ENCODE results near the gene SGF29.
"Not testable (repeated sequence)": the region's sequence is repeated elsewhere in the genome, so short reads cannot be mapped to it uniquely, and the experiment has no call there.

The SGF29 gene

GRCh38 chr16:28566233-28566925 lies 12.7 kb downstream of the SGF29 start:
- not testable (repeated sequence) for H3K27me3 ChIP-seq (ENCODE audit: control insufficient read depth in 2 of 2, insufficient read depth in 2 of 2, low read length in 2 of 2); H3K36me3 ChIP-seq (ENCODE audit: control insufficient read depth in 2 of 2, insufficient read depth in 2 of 2, low read length in 2 of 2); H3K4me1 ChIP-seq (ENCODE audit: control insufficient read depth in 2 of 2, insufficient read depth in 2 of 2, low read length in 2 of 2); H3K4me3 ChIP-seq (ENCODE audit: low read length in 2 of 2); H3K27ac ChIP-seq (ENCODE audit: low read depth in 2 of 2, low read length in 2 of 2); H3K9ac ChIP-seq (ENCODE audit: low read depth in 1 of 2, low read length in 2 of 2); H3K9me3 ChIP-seq (ENCODE audit: control insufficient read depth in 2 of 2, low read length in 2 of 2)

DNA sequence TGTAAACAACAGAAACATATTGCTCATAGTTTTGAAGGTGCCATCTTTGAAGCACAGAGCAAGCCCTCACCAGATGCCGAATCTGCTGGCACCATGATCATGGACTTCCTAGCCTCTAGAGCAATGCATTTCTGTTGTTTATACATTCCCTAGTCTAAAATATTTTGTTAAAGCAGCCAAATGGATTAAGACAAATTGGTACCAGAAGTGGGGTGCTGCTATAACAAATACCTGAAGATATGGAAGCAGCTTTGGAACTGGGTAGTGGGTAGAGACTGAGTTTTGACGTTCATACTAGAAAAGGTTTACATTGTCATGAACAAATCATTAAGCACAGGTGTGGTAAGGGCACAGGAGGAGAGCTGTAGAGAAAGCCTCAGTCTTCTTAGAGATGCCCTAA lies 13.6 kb downstream of the SGF29 start:
- no peaks in the 10 kb centered on the region for H3K9me3 ChIP-seq (ENCODE audit: control insufficient read depth in 2 of 2, low read length in 2 of 2)
- H3K27me3 ChIP-seq (ENCODE audit: control insufficient read depth in 2 of 2, insufficient read depth in 2 of 2, low read length in 2 of 2): no peaks in the 10 kb centered on the region
- H3K4me1 ChIP-seq (ENCODE audit: control insufficient read depth in 2 of 2, insufficient read depth in 2 of 2, low read length in 2 of 2): no peaks in the 10 kb centered on the region
- no peak overlapping the region for H3K9ac ChIP-seq (ENCODE audit: low read depth in 1 of 2, low read length in 2 of 2)
- no peak overlapping the region for H3K27ac ChIP-seq (ENCODE audit: low read depth in 2 of 2, low read length in 2 of 2)
- H3K4me3 ChIP-seq (ENCODE audit: low read length in 2 of 2): no peak overlapping the region
- peaks cover 0 to 5% of the 10 kb centered on the region in 2 donors for H3K36me3 ChIP-seq (ENCODE audit: control insufficient read depth in 2 of 2, insufficient read depth in 2 of 2, low read length in 2 of 2)

DNA sequence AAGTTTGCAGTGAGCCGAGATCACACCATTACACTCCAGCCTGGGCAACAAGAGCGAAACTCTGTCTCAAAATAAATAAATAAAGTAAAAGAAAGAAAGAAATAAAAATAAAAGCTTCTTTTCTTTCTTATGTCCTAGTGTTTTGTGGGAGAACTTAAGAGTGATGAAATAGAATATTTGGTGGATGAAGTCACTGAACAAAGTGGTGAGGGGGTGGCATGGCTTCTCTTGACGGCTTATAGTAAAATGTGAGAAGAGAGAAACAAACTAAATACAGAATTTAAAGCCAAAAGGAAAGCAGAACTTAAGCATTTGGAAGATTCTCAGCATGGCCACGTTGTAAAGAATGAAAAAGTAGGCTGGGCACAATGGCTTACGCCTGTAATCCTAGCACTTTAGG lies 15.3 kb downstream of the SGF29 start:
- no peaks in the 10 kb centered on the region for H3K9me3 ChIP-seq (ENCODE audit: control insufficient read depth in 2 of 2, low read length in 2 of 2)
- H3K9ac ChIP-seq (ENCODE audit: low read depth in 1 of 2, low read length in 2 of 2): no peak overlapping the region
- H3K36me3 ChIP-seq (ENCODE audit: control insufficient read depth in 2 of 2, insufficient read depth in 2 of 2, low read length in 2 of 2): peaks cover 0 to 5% of the 10 kb centered on the region in 2 donors
- H3K27me3 ChIP-seq (ENCODE audit: control insufficient read depth in 2 of 2, insufficient read depth in 2 of 2, low read length in 2 of 2): no peaks in the 10 kb centered on the region
- H3K4me3 ChIP-seq (ENCODE audit: low read length in 2 of 2): no peak overlapping the region
- no peaks in the 10 kb centered on the region for H3K4me1 ChIP-seq (ENCODE audit: control insufficient read depth in 2 of 2, insufficient read depth in 2 of 2, low read length in 2 of 2)
- H3K27ac ChIP-seq (ENCODE audit: low read depth in 2 of 2, low read length in 2 of 2): no peak overlapping the region

- no peaks in the 10 kb centered on the region for H3K9me3 ChIP-seq (ENCODE audit: control insufficient read depth in 2 of 2, low read length in 2 of 2)
- no peak overlapping the region for H3K27ac ChIP-seq (ENCODE audit: low read depth in 2 of 2, low read length in 2 of 2)
- H3K4me1 ChIP-seq (ENCODE audit: control insufficient read depth in 2 of 2, insufficient read depth in 2 of 2, low read length in 2 of 2): no peaks in the 10 kb centered on the region
- peaks cover 0 to 6% of the 10 kb centered on the region in 2 donors for H3K36me3 ChIP-seq (ENCODE audit: control insufficient read depth in 2 of 2, insufficient read depth in 2 of 2, low read length in 2 of 2)
- no peak overlapping the region for H3K9ac ChIP-seq (ENCODE audit: low read depth in 1 of 2, low read length in 2 of 2)
- H3K4me3 ChIP-seq (ENCODE audit: low read length in 2 of 2): no peak overlapping the region
- H3K27me3 ChIP-seq (ENCODE audit: control insufficient read depth in 2 of 2, insufficient read depth in 2 of 2, low read length in 2 of 2): no peaks in the 10 kb centered on the region
Measured at GRCh38 chr16:28569968-28570752, 16.4 kb downstream of the SGF29 start.

- Histone ChIP-seq H3K9ac (ENCODE audit: low read depth in 1 of 2, low read length in 2 of 2) (no peak overlapping the region), H3K27me3 (ENCODE audit: control insufficient read depth in 2 of 2, insufficient read depth in 2 of 2, low read length in 2 of 2) (no peaks in the 10 kb centered on the region), H3K4me1 (ENCODE audit: control insufficient read depth in 2 of 2, insufficient read depth in 2 of 2, low read length in 2 of 2) (no peaks in the 10 kb centered on the region), H3K9me3 (ENCODE audit: control insufficient read depth in 2 of 2, low read length in 2 of 2) (no peaks in the 10 kb centered on the region), H3K4me3 (ENCODE audit: low read length in 2 of 2) (no peak overlapping the region), H3K27ac (ENCODE audit: low read depth in 2 of 2, low read length in 2 of 2) (no peak overlapping the region), H3K36me3 (ENCODE audit: control insufficient read depth in 2 of 2, insufficient read depth in 2 of 2, low read length in 2 of 2) (peaks cover 0 to 4% of the 10 kb centered on the region in 2 donors)
Measured at GRCh38 chr16:28572696-28573510, 19.2 kb downstream of the SGF29 start.

- Histone ChIP-seq H3K4me3 (ENCODE audit: low read length in 2 of 2) (no peak overlapping the region), H3K9me3 (ENCODE audit: control insufficient read depth in 2 of 2, low read length in 2 of 2) (no peaks in the 10 kb centered on the region), H3K9ac (ENCODE audit: low read depth in 1 of 2, low read length in 2 of 2) (no peak overlapping the region), H3K36me3 (ENCODE audit: control insufficient read depth in 2 of 2, insufficient read depth in 2 of 2, low read length in 2 of 2) (peaks cover 0 to 4% of the 10 kb centered on the region in 2 donors), H3K4me1 (ENCODE audit: control insufficient read depth in 2 of 2, insufficient read depth in 2 of 2, low read length in 2 of 2) (no peaks in the 10 kb centered on the region), H3K27me3 (ENCODE audit: control insufficient read depth in 2 of 2, insufficient read depth in 2 of 2, low read length in 2 of 2) (no peaks in the 10 kb centered on the region), H3K27ac (ENCODE audit: low read depth in 2 of 2, low read length in 2 of 2) (no peak overlapping the region)
Measured at GRCh38 chr16:28573738-28574718, 20.3 kb downstream of the SGF29 start.

DNA sequence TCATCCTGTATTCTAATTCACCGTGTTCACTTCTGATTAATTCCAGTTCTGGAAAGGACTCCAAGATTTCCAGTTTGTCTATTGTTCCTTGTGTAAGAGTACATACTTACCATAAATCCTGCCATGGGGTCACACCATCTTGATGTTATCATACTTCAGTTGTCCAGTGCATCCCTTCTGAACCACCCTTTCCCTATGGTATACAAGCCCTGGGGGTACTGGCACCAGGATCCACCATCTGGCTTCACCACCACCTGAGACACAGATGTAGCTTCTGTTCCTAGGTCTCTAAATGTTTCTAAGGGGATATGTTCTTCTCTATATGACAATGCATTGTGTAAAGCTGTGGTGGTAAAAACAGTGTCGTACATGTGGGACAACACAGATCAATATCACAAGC lies 21.2 kb downstream of the SGF29 start:
- no peaks in the 10 kb centered on the region for H3K4me1 ChIP-seq (ENCODE audit: control insufficient read depth in 2 of 2, insufficient read depth in 2 of 2, low read length in 2 of 2)
- H3K27me3 ChIP-seq (ENCODE audit: control insufficient read depth in 2 of 2, insufficient read depth in 2 of 2, low read length in 2 of 2): no peaks in the 10 kb centered on the region
- no peak overlapping the region for H3K9ac ChIP-seq (ENCODE audit: low read depth in 1 of 2, low read length in 2 of 2)
- no peaks in the 10 kb centered on the region for H3K9me3 ChIP-seq (ENCODE audit: control insufficient read depth in 2 of 2, low read length in 2 of 2)
- H3K36me3 ChIP-seq (ENCODE audit: control insufficient read depth in 2 of 2, insufficient read depth in 2 of 2, low read length in 2 of 2): peaks cover 0 to 4% of the 10 kb centered on the region in 2 donors
- H3K27ac ChIP-seq (ENCODE audit: low read depth in 2 of 2, low read length in 2 of 2): no peak overlapping the region
- H3K4me3 ChIP-seq (ENCODE audit: low read length in 2 of 2): no peak overlapping the region

GRCh38 chr16:28575446-28576109 lies 21.9 kb downstream of the SGF29 start:
- Histone ChIP-seq H3K27me3 (ENCODE audit: control insufficient read depth in 2 of 2, insufficient read depth in 2 of 2, low read length in 2 of 2) (no peaks in the 10 kb centered on the region), H3K9me3 (ENCODE audit: control insufficient read depth in 2 of 2, low read length in 2 of 2) (no peaks in the 10 kb centered on the region), H3K36me3 (ENCODE audit: control insufficient read depth in 2 of 2, insufficient read depth in 2 of 2, low read length in 2 of 2) (peaks cover 0 to 8% of the 10 kb centered on the region in 2 donors), H3K4me3 (ENCODE audit: low read length in 2 of 2) (no peak overlapping the region), H3K4me1 (ENCODE audit: control insufficient read depth in 2 of 2, insufficient read depth in 2 of 2, low read length in 2 of 2) (no peaks in the 10 kb centered on the region), H3K9ac (ENCODE audit: low read depth in 1 of 2, low read length in 2 of 2) (no peak overlapping the region), H3K27ac (ENCODE audit: low read depth in 2 of 2, low read length in 2 of 2) (no peak overlapping the region)

DNA sequence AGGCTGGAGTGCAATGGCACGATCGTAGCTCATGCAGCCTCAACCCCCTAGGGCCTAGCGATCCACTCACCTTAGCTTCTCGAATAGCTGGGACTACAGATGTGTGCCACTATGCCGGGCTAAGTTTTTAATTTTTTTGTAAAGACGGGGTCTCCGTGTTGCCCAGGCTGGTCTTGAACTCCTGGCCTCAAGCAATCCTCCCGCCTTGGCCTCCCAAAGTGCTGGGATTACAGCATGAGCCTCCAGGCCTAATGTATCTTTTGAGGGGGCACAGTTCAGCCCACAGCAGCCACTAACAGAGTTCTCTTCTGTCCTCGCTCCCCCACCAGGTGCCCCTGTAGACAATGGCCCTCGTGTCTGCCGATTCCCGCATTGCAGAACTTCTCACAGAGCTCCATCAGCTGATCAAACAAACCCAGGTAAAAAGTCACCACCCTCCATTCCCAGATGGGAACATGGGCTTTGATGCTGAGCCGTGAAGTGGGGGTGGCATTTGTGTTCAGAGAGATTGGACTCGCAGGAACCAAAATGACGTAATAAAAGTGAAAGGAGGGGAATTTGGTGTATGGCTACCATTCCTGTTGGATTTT lies 27.1 kb downstream of the SGF29 start:
- Histone ChIP-seq H3K9me3 (ENCODE audit: control insufficient read depth in 2 of 2, low read length in 2 of 2) (no peaks in the 10 kb centered on the region), H3K27me3 (ENCODE audit: control insufficient read depth in 2 of 2, insufficient read depth in 2 of 2, low read length in 2 of 2) (no peaks in the 10 kb centered on the region), H3K9ac (ENCODE audit: low read depth in 1 of 2, low read length in 2 of 2) (no peak overlapping the region), H3K36me3 (ENCODE audit: control insufficient read depth in 2 of 2, insufficient read depth in 2 of 2, low read length in 2 of 2) (peaks cover 17 to 33% of the 10 kb centered on the region in 2 donors), H3K4me1 (ENCODE audit: control insufficient read depth in 2 of 2, insufficient read depth in 2 of 2, low read length in 2 of 2) (peaks cover 0 to 6% of the 10 kb centered on the region in 2 donors), H3K27ac (ENCODE audit: low read depth in 2 of 2, low read length in 2 of 2) (no peak overlapping the region), H3K4me3 (ENCODE audit: low read length in 2 of 2) (no peak overlapping the region)

Measured in mucosa of rectum (tissue), 2 donors.